ENCODE data around the gene MSANTD2. TPM values are rescaled to one million over a fixed set of nuclear protein-coding genes. Genes with fewer than 3 reads are reported as not detected.

Gene MSANTD2
- total RNA-seq, 1 experiment from 2014 or later = 32.6 TPM

- Histone ChIP-seq H3K4me3 (ENCODE audit: low read length) (no peak overlapping the region), H3K9ac (ENCODE audit: low read length) (no peak overlapping the region), H3K27me3 (ENCODE audit: low read length) (no peaks in the 10 kb centered on the region), H3K36me3 (ENCODE audit: low read depth, low read length) (no peaks in the 10 kb centered on the region), H3K4me2 (ENCODE audit: low read length) (no peak overlapping the region), H3K79me2 (ENCODE audit: low read length) (no peaks in the 10 kb centered on the region), H3F3A (ENCODE audit: low read length, unreplicated experiment) (no peaks in the 10 kb centered on the region), H4K20me1 (ENCODE audit: low read length) (no peaks in the 10 kb centered on the region), H3K9me2 (replicated peaks; ENCODE audit: low read length) (no peaks in the 10 kb centered on the region), H3K9me3 (ENCODE audit: low read length) (no peaks in the 10 kb centered on the region), H2AFZ (ENCODE audit: low read length) (no peak overlapping the region), H3K27ac (ENCODE audit: low read length) (no peak overlapping the region), H3K4me1 (ENCODE audit: insufficient read depth, low read length) (peaks cover 28% of the 10 kb centered on the region)
- POLR2A ChIA-PET (ENCODE audit: unreplicated experiment) = no interaction called here
- ATAC-seq (no peak), DNase-seq (peak; percentile 52)
- CTCF ChIA-PET = no interaction called here
- no peak for TF ChIP-seq EZH2 (IDR thresholded peaks at IDR 0.05; ENCODE audit: low read length, unreplicated experiment)
- TF ChIP-seq EZH2phosphoT487 (IDR thresholded peaks at IDR 0.05; ENCODE audit: borderline replicate concordance, low read length) = no peak
- no peak for TF ChIP-seq CTCF (conservative IDR thresholded peaks at IDR 0.05; ENCODE audit: low read depth, low read length)
- intact Hi-C loops (cut with micrococcal nuclease) = no loop called here
- BruUV-seq (replicated peaks) = no TSS peak
Measured at GRCh38 chr11:124817036-124817435, 16.8 kb upstream of the MSANTD2 start.

- ChIA-PET POLR2A (ENCODE audit: unreplicated experiment) (interaction anchor here (0.6 to 0.7 kb wide), 2 partner anchors 15 to 20 kb away, joined by 3 to 9 read pairs; no protein-coding TSS in a partner anchor), CTCF (interaction anchor here (0.6 kb wide), 1 partner anchor 16 kb away, joined by 5 read pairs; no protein-coding TSS in a partner anchor)
- H4K20me1 ChIP-seq (ENCODE audit: low read length) = no peaks in the 10 kb centered on the region
Measured at GRCh38 chr11:124814739-124815138, 14.5 kb upstream of the MSANTD2 start.

GRCh38 chr11:124812876-124813275, 12.7 kb upstream of the MSANTD2 start:
- Histone ChIP-seq H3K4me3 (ENCODE audit: low read length) (no peak overlapping the region; the same call in 1 of the 2 replicates), H3K4me1 (ENCODE audit: insufficient read depth, low read length) (peaks cover 36% of the 10 kb centered on the region), H3K27me3 (ENCODE audit: low read length) (no peaks in the 10 kb centered on the region), H3K79me2 (ENCODE audit: low read length) (no peaks in the 10 kb centered on the region), H2AFZ (ENCODE audit: low read length) (0 out of 2 replicates have a peak overlapping the region, but pooled peaks have one; percentile 5), H3K9ac (ENCODE audit: low read length) (no peak overlapping the region), H3K9me3 (ENCODE audit: low read length) (no peaks in the 10 kb centered on the region), H3K9me2 (replicated peaks; ENCODE audit: low read length) (no peaks in the 10 kb centered on the region), H3F3A (ENCODE audit: low read length, unreplicated experiment) (no peaks in the 10 kb centered on the region), H3K4me2 (ENCODE audit: low read length) (peak overlapping the region; percentile 39), H4K20me1 (ENCODE audit: low read length) (no peaks in the 10 kb centered on the region), H3K27ac (ENCODE audit: low read length) (peak overlapping the region; percentile 13), H3K36me3 (ENCODE audit: low read depth, low read length) (no peaks in the 10 kb centered on the region)
- ChIA-PET POLR2A (ENCODE audit: unreplicated experiment) (interaction anchor here (1.0 kb wide), 1 partner anchor 13 kb away, joined by 6 read pairs; the partner anchor contains the start of gene MSANTD2), CTCF (interaction anchor here (0.8 to 1.0 kb wide), 2 partner anchors 14 to 24 kb away, joined by 3 read pairs; no protein-coding TSS in a partner anchor)
- no TSS peak for BruUV-seq (replicated peaks)
- ATAC-seq (peak; percentile 73), DNase-seq (peak; percentile 89)
- TF ChIP-seq CTCF (conservative IDR thresholded peaks at IDR 0.05; ENCODE audit: low read depth, low read length) (no peak), EZH2 (IDR thresholded peaks at IDR 0.05; ENCODE audit: low read length, unreplicated experiment) (no peak), EZH2phosphoT487 (IDR thresholded peaks at IDR 0.05; ENCODE audit: borderline replicate concordance, low read length) (no peak)
- intact Hi-C loops (cut with micrococcal nuclease) = no loop called here

More at GRCh38 chr11:124814739-124815138, 14.5 kb upstream of the MSANTD2 start:
- no peaks in the 10 kb centered on the region for H3K27me3 ChIP-seq (ENCODE audit: low read length)
- no peak overlapping the region for H2AFZ ChIP-seq (ENCODE audit: low read length)
- 0 out of 2 replicates have a peak overlapping the region, but pooled peaks have one; percentile 1 for H3K4me2 ChIP-seq (ENCODE audit: low read length)
- DNase-seq = peak; percentile 41
- no peak overlapping the region for H3K9ac ChIP-seq (ENCODE audit: low read length)
- H3K9me2 ChIP-seq (replicated peaks; ENCODE audit: low read length) = no peaks in the 10 kb centered on the region
- H3K9me3 ChIP-seq (ENCODE audit: low read length) = no peaks in the 10 kb centered on the region
- no peaks in the 10 kb centered on the region for H3F3A ChIP-seq (ENCODE audit: low read length, unreplicated experiment)
- H3K4me1 ChIP-seq (ENCODE audit: insufficient read depth, low read length) = peaks cover 36% of the 10 kb centered on the region
- no peak overlapping the region for H3K27ac ChIP-seq (ENCODE audit: low read length)
- no TSS peak for BruUV-seq (replicated peaks)
- TF ChIP-seq EZH2phosphoT487 (IDR thresholded peaks at IDR 0.05; ENCODE audit: borderline replicate concordance, low read length) = no peak
- ATAC-seq = no peak
- H3K36me3 ChIP-seq (ENCODE audit: low read depth, low read length) = no peaks in the 10 kb centered on the region
- H3K79me2 ChIP-seq (ENCODE audit: low read length) = no peaks in the 10 kb centered on the region
- H3K4me3 ChIP-seq (ENCODE audit: low read length) = no peak overlapping the region
- intact Hi-C loops (cut with micrococcal nuclease) = loop anchor here (2.0 kb wide), 1 partner anchor 14 kb away; the partner anchor contains the start of gene MSANTD2

All from PC-3 (cell line).